GM12878 (cell line): Measurements from ENCODE around the gene JKAMP. TPM values are rescaled to one million over a fixed set of nuclear protein-coding genes. Genes with fewer than 3 reads are reported as not detected.

Experiments
- ATAC-seq: fragments of 200-7000 bp; cut with Tn5 transposase; 3 replicates; pipeline ENCODE4 v1.9.1; 2020; ENCODE audit warnings: mild to moderate bottlenecking, moderate library complexity
- BruUV-seq: library from RNA; stranded (reverse); fragments of 400-500 nt; replicated peaks from 2 replicates; lab custom pipeline; 2021; lab: Mats Ljungman, UMichigan
- CTCF ChIA-PET: fragments of 300-600 bp; sonication (Branson Sonifier 250); formaldehyde crosslinking; extraction: SDS; loops from one replicate; lab custom pipeline; 2021; ENCODE audit warnings: inconsistent platforms; lab: Yijun Ruan, JAX
- POLR2A ChIA-PET: fragments of 350-600 bp; formaldehyde crosslinking; extraction: SDS; loops from one replicate; lab custom pipeline; 2021; ENCODE audit warnings: inconsistent platforms; lab: Charles Lee
- RAD21 ChIA-PET: fragments of 300-600 bp; sonication (Branson Sonifier 250); formaldehyde crosslinking; loops from one replicate; lab custom pipeline; 2023; ENCODE audit warnings: antibody characterized with exemption; ENCODE audit not compliant: unreplicated experiment; lab: Charles Lee
- SMC1A ChIA-PET: fragments of 300-600 bp; sonication (Branson Sonifier 250); formaldehyde crosslinking; loops from one replicate; lab custom pipeline; 2023; ENCODE audit not compliant: unreplicated experiment, uncharacterized antibody; lab: Charles Lee
- DNase-seq: peaks from one replicate; pipeline ENCODE4 v3.0.0-alpha.2; 2011; ENCODE audit warnings: low read depth, low spot score
- FAIRE-seq: peaks from 3 replicates; lab custom pipeline; 2011; peaks lifted over from hg19 to GRCh38; lab: Jason Lieb, UNC
- H2AFZ ChIP-seq: 2 replicates; pipeline ENCODE4 v1.6.0; 2011; ENCODE audit warnings: low read depth, low read length, control low read depth; ENCODE audit not compliant: control insufficient read depth
- H3K27ac ChIP-seq: 2 replicates; pipeline ENCODE4 v1.5.1; 2011; ENCODE audit warnings: control low read depth; ENCODE audit not compliant: control insufficient read depth, insufficient read depth
- H3K27me3 ChIP-seq, 2 experiments: replicated peaks in 1 of 2; 2 replicates each; pipeline versions ENCODE4 v1.6.0 to v1.6.1; 2011; ENCODE audit warnings: low read length in 1 of 2; ENCODE audit not compliant: control insufficient read depth in 2 of 2, insufficient read depth in 2 of 2
- H3K36me3 ChIP-seq, 2 experiments: 2 replicates each; pipeline ENCODE4 v1.5.1; 2011; ENCODE audit warnings: low read length in 1 of 2; ENCODE audit not compliant: control insufficient read depth in 2 of 2, insufficient read depth in 2 of 2
- H3K4me1 ChIP-seq: 2 replicates; pipeline ENCODE4 v1.6.1; 2011; ENCODE audit warnings: mild to moderate bottlenecking, low read length, moderate library complexity, mixed read lengths; ENCODE audit not compliant: control insufficient read depth, insufficient read depth
- H3K4me2 ChIP-seq: 2 replicates; pipeline ENCODE4 v1.6.0; 2011; ENCODE audit warnings: control low read depth; ENCODE audit not compliant: control insufficient read depth, insufficient read depth
- H3K4me3 ChIP-seq: fragments of 200-600 bp; sonication (generic); 2 replicates; pipeline ENCODE4 v1.5.1; 2016
- H3K79me2 ChIP-seq: 2 replicates; pipeline ENCODE4 v1.6.0; 2011; ENCODE audit warnings: low read length; ENCODE audit not compliant: control insufficient read depth, insufficient read depth
- H3K9ac ChIP-seq: 2 replicates; pipeline ENCODE4 v1.8.0; 2011; ENCODE audit warnings: low read length, control low read depth, mixed read lengths; ENCODE audit not compliant: control insufficient read depth, insufficient read depth
- H3K9me3 ChIP-seq: replicated peaks from 3 replicates; pipeline ENCODE4 v1.5.1; 2011; ENCODE audit warnings: mild to moderate bottlenecking, low read length; ENCODE audit not compliant: control insufficient read depth, insufficient read depth
- H4K20me1 ChIP-seq: 2 replicates; pipeline ENCODE4 v1.6.0; 2011; ENCODE audit not compliant: control insufficient read depth, insufficient read depth
- ETV6 ChIP-seq, 2 experiments: fragments of 450-650 bp in 1 of 2; IDR thresholded peaks in 1 of 2; conservative IDR thresholded peaks in 1 of 2; 2 replicates each; pipeline ENCODE4 v1.6.1; 2014; ENCODE audit warnings: antibody characterized with exemption in 1 of 2, borderline replicate concordance in 1 of 2, low read depth in 1 of 2, mild to moderate bottlenecking in 1 of 2, moderate library complexity in 1 of 2
- HDAC2 ChIP-seq: fragments of 200-600 bp; sonication (generic); IDR thresholded peaks from 2 replicates; pipeline ENCODE4 v1.6.1; 2017
- TAF1 ChIP-seq: IDR thresholded peaks from 2 replicates; pipeline ENCODE4 v1.6.1; 2011; ENCODE audit warnings: mild to moderate bottlenecking, low read depth, low read length, borderline replicate concordance
- TCF12 ChIP-seq: IDR thresholded peaks from 2 replicates; pipeline ENCODE4 v1.6.1; 2011; ENCODE audit warnings: low read depth, mild to moderate bottlenecking, low read length
- WRNIP1 ChIP-seq: IDR thresholded peaks from 2 replicates; pipeline ENCODE4 v1.6.1; 2011; ENCODE audit warnings: low read depth, low read length, improper control_type of control experiment, borderline replicate concordance
- ZBTB11 ChIP-seq: fragments of 450-650 bp; formaldehyde crosslinking; IDR thresholded peaks from 2 replicates; pipeline ENCODE4 v1.5.0; 2022; ENCODE audit warnings: mild to moderate bottlenecking, missing genetic modification characterization
- WGBS: methylation state at CpG from one replicate; pipeline ENCODE4 v1.1.6; 2016; ENCODE audit warnings: low lambda C conversion rate; ENCODE audit not compliant: insufficient replicate concordance, insufficient coverage; ENCODE audit errors: missing lambda C conversion rate; 5-methylcytosine and 5-hydroxymethylcytosine counted together
- in situ Hi-C: fragments of 300-500 bp; cut with MboI; formaldehyde crosslinking; loops from 9 replicates; pipeline ENCODE4 v1.14.3; 2018; ENCODE audit warnings: mixed read lengths
- intact Hi-C: fragments of 100-400 bp; cut with micrococcal nuclease; formaldehyde crosslinking; loops from one replicate; pipeline ENCODE4 v1.14.2; 2022; ENCODE audit not compliant: unreplicated experiment
- polyA plus RNA-seq, 11 experiments: library from polyadenylated mRNA; depleted of rRNA in 4 of 11; unstranded in 6 of 11; stranded (reverse) in 5 of 11; fragments of >200 nt; fragmentation: Nextera tagmentation in 4 of 11; fragmentation: Illumina TruSeq in 1 of 11; extraction: Ambion mirVana in 4 of 11; extraction: Trizol in 1 of 11; gene quantifications; 1 replicate in 1 of 11; 2 replicates in 10 of 11; pipeline versions ENCODE4 v1.2.1 to v1.2.3, GENCODE V29; 2011 to 2016; ENCODE audit warnings: inconsistent platforms in 2 of 11, missing spikeins in 2 of 11, low read depth in 1 of 11
- total RNA-seq, 4 experiments: library from RNA; depleted of rRNA in 3 of 4; stranded (reverse); fragments of >200 nt in 3 of 4; fragmentation: Illumina TruSeq in 1 of 4; extraction: Trizol in 1 of 4; gene quantifications; 2 replicates each; pipeline versions ENCODE4 v1.2.1 to v1.2.3, GENCODE V29; 2013 to 2021
- TF ChIP-seq, protein P1 (sequence below): fragments of 450-650 bp; IDR thresholded peaks from 2 replicates; pipeline ENCODE4 v1.6.1; 2017; ENCODE audit warnings: antibody characterized with exemption, mild to moderate bottlenecking, moderate library complexity

JKAMP gene
- total and polyA plus RNA-seq, 10 of the 15 experiments (the other 5 are each of a cell fraction or from before 2014, with no cell fraction given): 18.2 to 129 (median 46.6) TPM

DNA sequence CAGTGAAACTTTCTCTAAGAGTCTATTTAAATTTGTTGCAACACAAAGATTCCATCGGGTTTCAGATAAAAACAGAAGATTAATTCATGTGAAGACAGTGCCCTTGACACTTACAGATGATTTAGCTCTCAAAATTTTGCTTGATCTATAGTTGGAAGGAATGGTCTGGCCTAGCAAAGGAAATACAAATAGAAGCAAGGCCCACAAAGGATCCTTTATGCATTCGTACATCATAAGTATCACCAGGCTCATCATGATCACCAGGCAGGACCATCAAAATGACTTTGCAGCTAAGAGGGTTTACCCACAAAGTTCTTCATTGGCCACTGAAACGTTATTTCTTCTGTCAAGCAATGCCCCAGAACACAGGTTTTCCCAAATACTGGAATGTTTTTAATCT, 24.8 kb downstream of the JKAMP start:
- H3K4me1 ChIP-seq: no peaks in the 10 kb centered on the region
- no peaks in the 10 kb centered on the region for H3K27me3 ChIP-seq
- POLR2A ChIA-PET: no interaction called here
- no peak overlapping the region for H3K27ac ChIP-seq
- in situ Hi-C loops: no loop called here
- no peak overlapping the region for H3K4me3 ChIP-seq
- no peak overlapping the region for H3K4me2 ChIP-seq
- SMC1A ChIA-PET: interaction anchor here (1.0 to 3.9 kb wide), 2 partner anchors 8 to 68 kb away, joined by 3 to 29 read pairs; partner anchors contain the start of gene CCDC175
- H3K9me3 ChIP-seq: no peaks in the 10 kb centered on the region
- H2AFZ ChIP-seq: no peak overlapping the region
- no peak for TF ChIP-seq TCF12
- no peak for TF ChIP-seq ETV6 (conservative IDR thresholded peaks at IDR 0.05 in 1 of 2, IDR thresholded peaks at IDR 0.05 in 1 of 2; ENCODE audit: borderline replicate concordance in 1 of 2, low read depth in 1 of 2)
- peaks cover 0 to 2% of the 10 kb centered on the region in 2 experiments; a peak in 2 of 4 replicates for H3K36me3 ChIP-seq
- CTCF ChIA-PET: interaction anchor here (0.5 to 12.6 kb wide), 4 partner anchors 24 to 453 kb away, joined by 3 to 147 read pairs (median 4); partner anchors contain the start of genes CCDC175 and JKAMP
- 65% methylated on average over 3 of the region's 3 CpGs for WGBS
- RAD21 ChIA-PET: interaction anchor here (2.4 kb wide), 1 partner anchor 68 kb away, joined by 13 read pairs; the partner anchor contains the start of gene CCDC175
- intact Hi-C loops: loop anchor here (5.0 kb wide), 1 partner anchor 178 kb away; no protein-coding TSS in a partner anchor
- no peak for ATAC-seq
- no peak for DNase-seq
- no peaks in the 10 kb centered on the region for H3K79me2 ChIP-seq
- no peaks in the 10 kb centered on the region for H4K20me1 ChIP-seq
- FAIRE-seq: no peak
- H3K9ac ChIP-seq: no peak overlapping the region
- no TSS peak for BruUV-seq

DNA sequence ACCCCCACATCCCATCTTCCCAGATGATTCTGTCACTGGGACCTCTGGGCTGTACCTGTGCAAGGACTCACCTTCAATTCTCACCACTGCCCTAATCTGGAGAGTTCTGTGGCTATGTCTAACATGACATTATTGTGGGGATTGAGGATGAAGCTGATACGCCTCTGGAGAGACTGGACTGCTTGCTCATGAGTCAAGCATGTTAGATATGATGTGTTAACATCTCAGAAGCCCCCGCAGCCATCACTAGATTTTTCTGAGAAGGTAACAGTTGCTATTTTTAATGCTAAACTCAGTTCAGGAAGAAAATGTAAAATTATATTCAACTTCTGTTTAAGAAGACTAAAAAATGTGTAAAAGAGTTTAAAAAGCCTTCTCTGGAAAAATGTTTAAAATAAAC, 25.7 kb downstream of the JKAMP start:
- no peak overlapping the region for H3K9ac ChIP-seq
- ChIA-PET CTCF (interaction anchor here (1.2 to 12.6 kb wide), 4 partner anchors 52 to 67 kb away, joined by 3 to 147 read pairs (median 4); partner anchors contain the start of gene CCDC175), SMC1A (interaction anchor here (0.7 to 1.3 kb wide), 4 partner anchors 9 to 67 kb away, joined by 3 to 6 read pairs (median 4); partner anchors contain the start of gene CCDC175), RAD21 (interaction anchor here (2.4 kb wide), 1 partner anchor 67 kb away, joined by 13 read pairs; the partner anchor contains the start of gene CCDC175), POLR2A (no interaction called here)
- H3K79me2 ChIP-seq: no peaks in the 10 kb centered on the region
- H3K9me3 ChIP-seq: no peaks in the 10 kb centered on the region
- no peaks in the 10 kb centered on the region for H3K36me3 ChIP-seq
- no peak for ATAC-seq
- 20% methylated on average over 2 of the region's 2 CpGs for whole genome bisulfite sequencing
- FAIRE-seq: no peak
- H3K27ac ChIP-seq: no peak overlapping the region
- no peaks in the 10 kb centered on the region for H3K27me3 ChIP-seq
- BruUV-seq: no TSS peak
- no peak for DNase-seq
- no peak overlapping the region for H3K4me3 ChIP-seq
- H3K4me2 ChIP-seq: no peak overlapping the region
- H3K4me1 ChIP-seq: no peaks in the 10 kb centered on the region
- no peak overlapping the region for H2AFZ ChIP-seq
- intact Hi-C loops: no loop called here
- in situ Hi-C loops: no loop called here
- H4K20me1 ChIP-seq: no peaks in the 10 kb centered on the region
- TF ChIP-seq ZBTB11 (CRISPR knock-in tag): no peak
- no peak for TF ChIP-seq HDAC2
- TF ChIP-seq TAF1: no peak
- TF ChIP-seq WRNIP1: no peak
- TF ChIP-seq, protein P1, sequence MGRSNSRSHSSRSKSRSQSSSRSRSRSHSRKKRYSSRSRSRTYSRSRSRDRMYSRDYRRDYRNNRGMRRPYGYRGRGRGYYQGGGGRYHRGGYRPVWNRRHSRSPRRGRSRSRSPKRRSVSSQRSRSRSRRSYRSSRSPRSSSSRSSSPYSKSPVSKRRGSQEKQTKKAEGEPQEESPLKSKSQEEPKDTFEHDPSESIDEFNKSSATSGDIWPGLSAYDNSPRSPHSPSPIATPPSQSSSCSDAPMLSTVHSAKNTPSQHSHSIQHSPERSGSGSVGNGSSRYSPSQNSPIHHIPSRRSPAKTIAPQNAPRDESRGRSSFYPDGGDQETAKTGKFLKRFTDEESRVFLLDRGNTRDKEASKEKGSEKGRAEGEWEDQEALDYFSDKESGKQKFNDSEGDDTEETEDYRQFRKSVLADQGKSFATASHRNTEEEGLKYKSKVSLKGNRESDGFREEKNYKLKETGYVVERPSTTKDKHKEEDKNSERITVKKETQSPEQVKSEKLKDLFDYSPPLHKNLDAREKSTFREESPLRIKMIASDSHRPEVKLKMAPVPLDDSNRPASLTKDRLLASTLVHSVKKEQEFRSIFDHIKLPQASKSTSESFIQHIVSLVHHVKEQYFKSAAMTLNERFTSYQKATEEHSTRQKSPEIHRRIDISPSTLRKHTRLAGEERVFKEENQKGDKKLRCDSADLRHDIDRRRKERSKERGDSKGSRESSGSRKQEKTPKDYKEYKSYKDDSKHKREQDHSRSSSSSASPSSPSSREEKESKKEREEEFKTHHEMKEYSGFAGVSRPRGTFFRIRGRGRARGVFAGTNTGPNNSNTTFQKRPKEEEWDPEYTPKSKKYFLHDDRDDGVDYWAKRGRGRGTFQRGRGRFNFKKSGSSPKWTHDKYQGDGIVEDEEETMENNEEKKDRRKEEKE: no peak
